Stimulated activated naive CD4-positive, alpha-beta T cell (primary cell): ENCODE measurements around the gene UBXN2A.
"Not testable (repeated sequence)": the region's sequence is repeated elsewhere in the genome, so short reads cannot be mapped to it uniquely, and the experiment has no call there.

Experiments used
- DNase-seq, 6 experiments: peaks; one replicate each; lab custom pipeline; 2025; lab: John Stamatoyannopoulos, UW

Gene UBXN2A

GRCh38 chr2:24012521-24013188 is 72.4 kb downstream of the UBXN2A start:
- DNase-seq: no peak

DNA sequence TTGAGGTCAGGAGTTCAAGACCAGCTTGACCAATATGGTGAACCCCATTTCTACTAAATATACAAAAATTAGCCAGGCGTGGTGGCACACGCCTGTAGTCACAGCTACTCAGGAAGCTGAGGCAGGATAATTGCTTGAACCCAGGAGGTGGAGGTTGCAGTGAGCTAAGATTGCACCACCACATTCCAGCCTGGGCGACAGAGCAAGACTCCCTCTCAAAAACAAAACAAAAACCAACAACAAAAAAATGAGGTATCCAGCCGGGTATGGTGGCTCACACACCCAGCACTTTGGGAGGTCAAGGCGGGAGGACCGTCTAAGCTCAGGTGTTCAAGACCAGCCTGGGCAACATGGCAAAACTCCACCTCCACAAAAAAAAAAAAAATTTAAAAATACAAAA is 74.6 kb downstream of the UBXN2A start:
- DNase-seq: not testable (repeated sequence)

- no peak for DNase-seq
Measured at GRCh38 chr2:24015562-24016375, 75.5 kb downstream of the UBXN2A start.

- DNase-seq: no peak
Measured at GRCh38 chr2:24016376-24016761, 76.1 kb downstream of the UBXN2A start.

GRCh38 chr2:24016853-24017703 is 76.8 kb downstream of the UBXN2A start:
- no peak for DNase-seq

- DNase-seq: no peak
Measured at GRCh38 chr2:24017711-24018110, 77.4 kb downstream of the UBXN2A start.

DNA sequence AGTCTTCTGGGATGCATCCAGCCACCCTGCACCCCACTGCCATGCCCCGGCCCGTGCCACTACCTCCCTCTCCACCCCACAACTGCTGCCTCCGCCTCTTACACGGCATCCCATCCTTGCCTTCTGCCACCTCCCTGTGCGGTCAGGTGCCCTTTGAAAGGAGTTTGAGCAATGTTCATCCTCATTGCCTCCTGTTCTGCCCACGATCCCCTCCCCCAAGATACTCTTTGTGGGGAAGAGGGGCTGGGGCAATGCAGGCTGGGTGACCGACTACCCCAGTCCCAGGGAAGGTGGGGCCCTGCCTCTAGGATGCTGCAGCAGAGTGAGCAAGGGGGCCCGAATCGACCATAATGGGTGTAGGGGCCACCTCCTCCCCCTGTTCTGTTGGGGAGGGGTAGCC is 78.0 kb downstream of the UBXN2A start:
- DNase-seq: no peak

DNA sequence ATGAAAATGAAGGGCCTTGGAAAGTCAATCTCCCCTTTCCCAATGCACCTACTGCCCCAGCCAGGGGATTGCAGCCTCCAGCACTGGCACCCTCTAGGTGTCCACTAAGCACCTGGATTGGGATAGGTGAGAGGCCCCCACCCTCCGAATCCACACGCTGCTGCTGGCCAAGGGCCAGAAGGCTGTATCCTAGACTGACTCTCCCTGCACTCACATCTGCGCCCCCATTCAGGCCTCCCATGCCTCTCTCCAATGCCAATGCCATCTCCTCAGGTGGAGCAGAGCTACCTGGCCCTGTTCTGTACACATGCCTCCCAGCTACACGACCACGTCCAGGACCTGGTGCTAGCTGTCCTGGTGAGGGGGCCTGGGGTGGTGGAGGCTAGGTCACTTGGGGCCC is 79.5 kb downstream of the UBXN2A start:
- no peak for DNase-seq

DNA sequence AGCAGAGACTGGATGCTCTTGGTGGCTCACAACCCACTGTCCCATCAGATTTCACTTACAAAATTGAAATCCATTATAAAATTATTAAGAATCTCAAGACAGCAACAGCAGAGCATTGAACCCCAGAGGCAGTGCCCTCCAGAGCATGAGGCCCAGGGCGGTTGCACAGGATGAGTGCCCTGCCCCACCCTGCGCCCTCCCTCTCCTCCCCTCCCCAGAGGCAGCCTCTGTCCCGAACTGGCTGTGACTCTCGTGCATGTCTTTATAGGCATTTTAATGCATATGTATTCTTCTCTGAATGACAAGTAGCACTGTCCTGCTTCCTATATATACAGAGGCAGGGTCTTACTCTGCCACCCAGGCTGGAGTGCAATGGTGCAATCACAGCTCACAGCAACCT is 80.0 kb downstream of the UBXN2A start:
- no peak for DNase-seq

GRCh38 chr2:24021122-24021998 is 81.1 kb downstream of the UBXN2A start:
- DNase-seq: no peak

DNA sequence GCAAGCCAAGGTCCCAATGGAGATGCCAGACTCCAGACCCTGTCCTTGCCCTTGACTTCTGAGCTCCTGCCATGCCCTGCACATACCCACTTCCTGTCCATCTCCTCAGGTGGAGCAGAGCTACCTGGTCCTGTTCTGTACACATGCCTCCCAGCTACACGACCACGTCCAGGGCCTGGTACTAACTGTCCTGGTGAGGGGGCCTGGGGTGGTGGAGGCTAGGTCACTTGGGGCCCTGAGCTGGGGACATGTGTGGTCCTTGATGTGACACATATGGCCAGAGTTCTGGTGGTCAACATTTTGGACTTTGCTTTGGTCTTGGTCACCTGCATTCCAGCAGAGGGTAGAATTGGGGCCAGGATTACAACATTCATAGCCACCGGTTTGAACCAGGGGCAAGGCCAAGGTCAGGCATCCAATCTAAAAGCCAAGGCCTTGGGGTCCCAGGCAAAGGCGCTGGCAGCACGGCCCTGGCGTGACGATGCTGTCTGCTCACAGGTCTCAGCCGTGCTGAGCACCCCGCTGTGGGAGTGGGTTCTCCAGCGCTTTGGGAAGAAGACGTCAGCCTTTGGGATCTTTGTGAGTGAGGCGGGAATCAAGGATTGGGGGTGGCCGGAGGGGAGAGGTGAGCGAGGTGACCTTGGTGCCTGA is 82.2 kb downstream of the UBXN2A start:
- no peak for DNase-seq

DNA sequence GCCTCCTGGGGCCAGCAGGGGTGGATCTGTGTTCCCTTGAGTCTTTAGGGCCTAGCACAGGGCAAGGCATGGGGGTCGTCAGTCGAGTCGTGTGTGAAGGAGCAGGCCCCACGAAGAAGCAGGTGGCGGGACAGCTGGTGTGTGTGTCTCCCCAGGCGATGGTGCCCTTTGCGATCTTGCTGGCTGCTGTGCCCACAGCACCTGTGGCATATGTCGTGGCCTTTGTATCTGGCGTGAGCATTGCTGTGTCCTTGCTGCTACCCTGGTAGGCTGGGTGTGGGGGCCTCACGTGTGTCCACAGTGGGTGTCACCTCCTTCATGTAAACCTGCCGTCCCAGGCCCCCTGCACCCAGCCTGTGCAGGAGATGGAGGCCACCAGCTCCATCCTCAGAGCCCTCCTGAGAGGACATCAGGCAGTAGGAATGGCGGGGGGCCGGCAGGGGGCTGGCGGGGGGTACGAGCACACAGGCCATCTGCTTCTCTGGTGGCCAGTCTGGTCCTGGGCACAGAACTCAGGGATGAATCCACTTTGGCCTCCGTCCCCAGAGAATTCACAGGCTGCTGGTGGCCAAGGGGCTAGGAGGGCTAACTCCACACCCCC is 82.8 kb downstream of the UBXN2A start:
- no peak for DNase-seq

- DNase-seq: no peak
Measured at GRCh38 chr2:24024018-24024417, 83.8 kb downstream of the UBXN2A start.

DNA sequence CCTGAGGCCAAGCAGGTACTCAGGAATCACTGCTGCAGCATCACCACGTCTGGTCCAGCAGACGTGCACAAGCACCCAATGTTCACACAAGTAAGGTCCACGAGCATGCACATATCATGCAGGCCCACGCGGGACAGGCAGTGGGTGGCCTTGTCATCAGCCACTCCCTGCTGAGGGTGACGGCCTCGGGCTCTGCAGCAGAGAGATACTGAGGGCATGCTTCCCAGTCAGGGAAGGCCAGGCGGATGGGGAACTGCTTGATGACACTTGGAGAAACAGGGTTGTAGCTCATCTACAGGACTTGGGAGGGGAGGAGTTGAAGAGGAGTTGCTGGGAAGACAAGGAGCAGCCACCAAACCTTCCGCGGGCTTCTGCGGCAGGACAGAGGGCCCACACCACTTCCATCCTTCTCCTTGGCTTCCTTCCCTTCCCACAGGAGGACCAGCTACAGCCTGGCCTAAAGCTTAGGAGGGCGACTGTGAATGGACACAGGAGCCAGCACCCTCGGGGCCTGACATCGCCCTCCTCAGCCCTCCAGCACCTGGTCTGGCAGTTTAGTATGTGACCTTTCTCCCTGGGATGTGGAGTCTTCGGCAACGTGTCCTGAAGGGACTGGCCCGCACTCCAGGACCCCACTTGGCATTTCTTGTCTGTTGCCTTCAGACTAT is 84.9 kb downstream of the UBXN2A start:
- DNase-seq: no peak

- no peak for DNase-seq
Measured at GRCh38 chr2:24026233-24026632, 86.0 kb downstream of the UBXN2A start.

DNA sequence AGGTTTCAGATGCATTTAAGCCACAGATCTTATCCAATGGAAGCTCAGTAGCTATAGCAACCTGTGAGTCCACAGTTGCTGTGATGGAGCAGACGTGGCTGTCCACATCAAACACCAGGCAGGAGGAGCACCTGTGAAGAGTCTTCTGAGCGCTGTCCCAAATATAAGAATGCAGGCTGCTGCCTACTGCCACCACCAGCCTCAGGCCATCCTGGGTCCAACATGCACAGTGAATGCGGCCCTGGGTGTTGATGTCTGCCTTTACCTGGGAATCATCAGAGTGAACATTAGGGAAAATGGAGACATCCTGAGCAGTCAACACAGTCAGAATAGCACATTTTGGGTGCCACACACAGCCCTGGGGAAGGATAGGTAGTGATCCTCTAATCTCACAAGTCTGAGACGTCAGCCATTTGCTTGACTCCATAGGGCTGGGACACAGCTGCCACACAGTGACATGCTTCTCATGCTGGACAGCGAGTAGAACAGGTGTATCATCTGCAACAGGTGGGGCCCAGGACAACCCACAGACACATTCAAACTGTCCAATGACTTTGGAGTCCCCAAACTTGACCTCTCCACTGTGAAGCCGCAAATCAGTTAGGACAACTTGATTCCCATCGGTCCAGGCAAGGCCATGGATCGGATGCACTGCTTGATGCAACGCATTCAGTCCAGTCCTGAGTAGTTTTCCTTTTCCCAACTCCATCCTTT is 98.7 kb downstream of the UBXN2A start:
- DNase-seq: no peak

GRCh38 chr2:24040511-24040910 is 100.2 kb downstream of the UBXN2A start:
- DNase-seq: no peak

DNA sequence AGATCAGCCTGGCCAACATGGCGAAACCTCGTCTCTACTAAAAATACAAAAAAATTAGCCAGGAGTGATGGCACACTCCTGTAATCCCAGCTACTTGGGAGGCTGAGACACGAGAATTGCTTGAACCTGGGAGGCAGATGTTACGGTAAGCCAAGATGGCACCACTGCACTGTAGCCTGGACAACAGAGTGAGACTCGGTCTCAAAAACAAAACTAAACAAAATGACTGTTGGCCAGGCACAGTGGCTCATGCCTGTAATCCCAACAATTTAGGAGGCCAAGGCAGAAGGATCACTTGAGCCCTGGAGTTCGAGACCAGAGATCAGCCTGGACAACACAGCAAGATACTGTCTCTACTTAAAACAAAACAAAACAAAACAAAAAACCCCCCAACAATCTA is 102.9 kb downstream of the UBXN2A start:
- DNase-seq: not testable (repeated sequence)
